Esophagus muscularis mucosa (tissue), 4 donors: ENCODE data around the gene PSMA1. TPM values are rescaled to one million over a fixed set of nuclear protein-coding genes. Genes with fewer than 3 reads are reported as not detected.

Source experiments
- DNase-seq: peaks from one replicate; pipeline ENCODE4 v3.0.0-alpha.2; 2017; ENCODE audit errors: extremely low spot score
- H3K27ac ChIP-seq, 4 donors: fragments of 200-600 bp; sonication (generic); replicated peaks in 1 of 4; 1 replicate in 3 of 4; 2 replicates in 1 of 4; pipeline ENCODE4 v1.5.1; 2016 to 2019; ENCODE audit warnings: mild to moderate bottlenecking in 1 of 4
- H3K27me3 ChIP-seq, 4 donors: fragments of 200-600 bp; sonication (generic); one replicate each; pipeline versions ENCODE4 v1.5.1 to v1.6.0; 2016 to 2019
- H3K36me3 ChIP-seq, 4 donors: fragments of 200-600 bp; sonication (generic); one replicate each; pipeline ENCODE4 v1.5.1; 2016 to 2019
- H3K4me1 ChIP-seq, 4 donors: fragments of 200-600 bp; sonication (generic); one replicate each; pipeline ENCODE4 v1.5.1; 2016 to 2019
- H3K4me3 ChIP-seq, 4 donors: fragments of 200-600 bp; sonication (generic); 1 replicate in 2 of 4; 2 replicates in 2 of 4; pipeline ENCODE4 v1.5.1; 2016 to 2019; ENCODE audit warnings: mild to moderate bottlenecking in 4 of 4, moderate library complexity in 1 of 4
- H3K9me3 ChIP-seq, 4 donors: fragments of 200-600 bp; sonication (generic); 1 replicate in 3 of 4; 2 replicates in 1 of 4; pipeline ENCODE4 v1.5.1; 2016 to 2019
- EP300 ChIP-seq: sonication (generic); formaldehyde crosslinking; IDR thresholded peaks from one replicate; pipeline ENCODE4 v1.6.1; 2017; ENCODE audit warnings: antibody characterized with exemption
- POLR2A ChIP-seq: fragments of 450-650 bp; IDR thresholded peaks from one replicate; pipeline ENCODE4 v1.6.1; 2017; ENCODE audit warnings: antibody characterized with exemption, moderate library complexity, mild to moderate bottlenecking, low read depth
- POLR2AphosphoS5 ChIP-seq, 2 donors: sonication (generic); formaldehyde crosslinking; IDR thresholded peaks; one replicate each; pipeline ENCODE4 v1.6.1; 2017; ENCODE audit warnings: antibody characterized with exemption in 2 of 2
- WGBS: methylation state at CpG from one replicate; pipeline ENCODE4 v1.1.5; 2018; 5-methylcytosine and 5-hydroxymethylcytosine counted together
- intact Hi-C: fragments of 100-400 bp; cut with DNase I; formaldehyde crosslinking; loops from one replicate; pipeline ENCODE4 v1.15.1; 2023
- total RNA-seq, 4 donors: library from RNA; depleted of rRNA; stranded (reverse); fragments of >200 nt; gene quantifications; one replicate each; pipeline versions ENCODE4 v1.1.0 to v1.2.1, GENCODE V29; 2016
- TF ChIP-seq, protein P1 (sequence below), 3 experiments: fragments of 200-600 bp in 2 of 3; fragments of 450-650 bp in 1 of 3; sonication (generic) in 2 of 3; IDR thresholded peaks; one replicate each; pipeline ENCODE4 v1.5.1; 2017 to 2019; ENCODE audit warnings: antibody characterized with exemption in 3 of 3, mild to moderate bottlenecking in 2 of 3, moderate library complexity in 1 of 3

The PSMA1 gene
- total RNA-seq, 4 donors from 2014 or later, result 96.0 to 118 (median 110) TPM

DNA sequence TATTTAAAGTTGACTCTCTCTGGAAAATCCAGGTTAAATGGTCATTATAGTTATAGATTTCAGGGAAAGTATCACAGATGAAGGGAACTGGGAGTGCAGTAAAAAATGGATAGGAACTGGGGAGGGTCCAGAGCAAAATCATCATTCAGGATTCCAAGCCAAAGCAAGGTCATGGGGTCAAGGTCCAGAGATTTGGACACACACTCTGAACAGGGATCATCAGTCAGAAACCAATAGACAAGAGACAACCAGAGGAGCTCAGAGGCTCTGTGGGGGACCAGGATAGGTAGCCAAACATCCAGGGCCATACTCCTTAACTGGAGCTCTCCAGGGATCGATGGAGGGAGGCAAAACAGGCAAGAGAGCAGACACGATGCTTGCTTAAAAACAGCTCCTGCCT lies 27.3 kb upstream of the PSMA1 start:
- Histone ChIP-seq H3K4me1 (peaks cover 0 to 14% (median 2%) of the 10 kb centered on the region in 4 donors), H3K9me3 (no peaks in the 10 kb centered on the region), H3K36me3 (no peaks in the 10 kb centered on the region), H3K27ac (no peak overlapping the region), H3K27me3 (no peaks in the 10 kb centered on the region), H3K4me3 (no peak overlapping the region)
- intact Hi-C loops, result no loop called here
- TF ChIP-seq, protein P1, sequence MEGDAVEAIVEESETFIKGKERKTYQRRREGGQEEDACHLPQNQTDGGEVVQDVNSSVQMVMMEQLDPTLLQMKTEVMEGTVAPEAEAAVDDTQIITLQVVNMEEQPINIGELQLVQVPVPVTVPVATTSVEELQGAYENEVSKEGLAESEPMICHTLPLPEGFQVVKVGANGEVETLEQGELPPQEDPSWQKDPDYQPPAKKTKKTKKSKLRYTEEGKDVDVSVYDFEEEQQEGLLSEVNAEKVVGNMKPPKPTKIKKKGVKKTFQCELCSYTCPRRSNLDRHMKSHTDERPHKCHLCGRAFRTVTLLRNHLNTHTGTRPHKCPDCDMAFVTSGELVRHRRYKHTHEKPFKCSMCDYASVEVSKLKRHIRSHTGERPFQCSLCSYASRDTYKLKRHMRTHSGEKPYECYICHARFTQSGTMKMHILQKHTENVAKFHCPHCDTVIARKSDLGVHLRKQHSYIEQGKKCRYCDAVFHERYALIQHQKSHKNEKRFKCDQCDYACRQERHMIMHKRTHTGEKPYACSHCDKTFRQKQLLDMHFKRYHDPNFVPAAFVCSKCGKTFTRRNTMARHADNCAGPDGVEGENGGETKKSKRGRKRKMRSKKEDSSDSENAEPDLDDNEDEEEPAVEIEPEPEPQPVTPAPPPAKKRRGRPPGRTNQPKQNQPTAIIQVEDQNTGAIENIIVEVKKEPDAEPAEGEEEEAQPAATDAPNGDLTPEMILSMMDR (IDR thresholded peaks at IDR 0.05), result no peak
- no peak for DNase-seq
- WGBS, result 81% methylated on average over 2 of the region's 2 CpGs

DNA sequence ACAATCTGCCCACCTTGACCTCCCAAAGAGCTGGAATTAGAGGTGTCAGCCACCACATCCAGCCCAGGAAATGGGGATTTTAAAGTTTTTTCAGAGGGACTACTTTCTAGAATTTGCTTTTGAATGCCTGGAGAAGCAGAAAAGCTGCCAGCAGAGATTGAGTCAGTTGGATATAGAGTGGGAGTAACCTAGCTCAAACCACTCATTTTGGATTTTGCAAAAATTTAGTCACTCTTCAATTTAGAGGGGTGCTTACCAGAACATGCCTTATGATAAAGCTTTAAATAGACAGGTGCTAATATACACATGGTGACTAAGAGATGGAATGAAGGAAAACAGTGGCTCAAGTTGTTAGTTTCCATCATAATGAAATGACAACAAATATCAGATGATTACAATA lies 26.5 kb upstream of the PSMA1 start:
- Histone ChIP-seq H3K27ac (no peak overlapping the region), H3K36me3 (no peaks in the 10 kb centered on the region), H3K9me3 (no peaks in the 10 kb centered on the region), H3K4me1 (peaks cover 2 to 11% (median 9%) of the 10 kb centered on the region in 4 donors), H3K4me3 (no peak overlapping the region), H3K27me3 (no peaks in the 10 kb centered on the region)
- no peak for DNase-seq
- intact Hi-C loops, result no loop called here
- TF ChIP-seq POLR2AphosphoS5 (IDR thresholded peaks at IDR 0.05) (no peak), EP300 (no peak), POLR2A (no peak)
- TF ChIP-seq, protein P1 (IDR thresholded peaks at IDR 0.05), result no peak

DNA sequence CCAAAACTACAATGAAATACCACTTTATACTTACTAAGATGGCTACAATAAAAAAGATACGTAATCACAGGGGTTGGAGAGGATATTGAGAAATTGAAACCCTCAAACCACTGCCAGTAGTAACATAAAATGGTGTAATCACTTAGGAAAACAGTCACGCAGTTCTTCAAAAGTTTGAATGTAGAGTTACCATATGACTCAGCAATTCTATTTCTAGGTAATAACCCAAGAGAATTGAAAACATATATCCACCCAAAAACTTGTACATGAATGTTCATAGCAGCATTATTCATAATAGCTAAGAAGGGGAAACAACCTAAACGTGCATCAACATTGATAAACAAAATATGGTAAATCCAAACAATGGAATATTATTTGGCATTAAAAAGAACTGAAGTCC lies 24.4 kb upstream of the PSMA1 start:
- no peaks in the 10 kb centered on the region for H3K27me3 ChIP-seq
- no peak overlapping the region for H3K27ac ChIP-seq
- no peaks in the 10 kb centered on the region for H3K36me3 ChIP-seq
- DNase-seq, result no peak
- H3K4me3 ChIP-seq, result no peak overlapping the region
- H3K9me3 ChIP-seq, result no peaks in the 10 kb centered on the region
- TF ChIP-seq EP300, result no peak
- no peak for TF ChIP-seq POLR2AphosphoS5 (IDR thresholded peaks at IDR 0.05)
- TF ChIP-seq, protein P1 (IDR thresholded peaks at IDR 0.05), result no peak
- TF ChIP-seq POLR2A, result no peak
- intact Hi-C loops, result no loop called here
- peaks cover 17 to 31% (median 27%) of the 10 kb centered on the region in 4 donors for H3K4me1 ChIP-seq
- 65% methylated on average over 3 of the region's 3 CpGs for WGBS

DNA sequence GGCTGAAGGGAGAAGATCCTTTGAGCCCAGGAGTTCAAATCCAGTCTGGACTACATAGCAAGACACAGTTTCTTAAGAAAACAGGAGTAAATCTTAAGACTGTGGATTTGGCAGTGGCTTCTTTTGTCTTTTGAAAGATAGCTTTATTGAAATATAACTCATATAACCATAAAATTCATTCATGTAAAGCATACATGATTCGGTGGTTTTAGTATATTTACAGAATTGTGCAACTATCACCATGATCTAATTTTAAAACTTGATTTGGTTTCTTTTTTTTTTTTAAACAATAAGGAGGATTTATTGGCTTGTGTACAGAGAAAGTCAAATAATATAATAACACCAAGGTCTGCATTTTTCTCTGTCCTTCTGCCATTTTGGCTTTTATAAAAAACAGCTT lies 23.1 kb upstream of the PSMA1 start:
- Histone ChIP-seq H3K27ac (no peak overlapping the region), H3K4me3 (no peak overlapping the region), H3K4me1 (peaks cover 17 to 39% (median 38%) of the 10 kb centered on the region in 4 donors), H3K36me3 (no peaks in the 10 kb centered on the region), H3K27me3 (no peaks in the 10 kb centered on the region), H3K9me3 (no peaks in the 10 kb centered on the region)
- intact Hi-C loops, result no loop called here
- TF ChIP-seq, protein P1 (IDR thresholded peaks at IDR 0.05), result no peak
- TF ChIP-seq EP300 (no peak), POLR2AphosphoS5 (IDR thresholded peaks at IDR 0.05) (no peak), POLR2A (no peak)
- no peak for DNase-seq
- WGBS, result 68% methylated on average over 1 of the region's 1 CpG

DNA sequence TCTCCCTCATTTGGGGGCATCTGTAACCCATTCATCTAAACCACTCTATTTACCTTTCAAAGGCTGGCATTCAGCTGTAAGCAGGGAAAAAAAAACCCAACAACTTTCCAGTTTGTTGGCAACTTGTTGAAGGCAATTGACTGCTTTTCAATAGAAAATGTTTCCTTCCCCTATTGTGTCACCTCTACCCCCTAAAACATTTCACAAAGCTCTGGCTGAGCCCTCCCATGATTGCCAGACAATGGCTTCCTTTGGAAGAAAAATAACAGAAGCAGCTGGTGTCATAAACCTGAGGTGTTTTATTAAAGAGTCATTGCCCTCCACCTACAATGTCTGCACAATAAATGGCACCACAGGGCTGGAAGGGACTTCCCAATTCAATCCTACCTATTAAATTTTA lies 22.1 kb upstream of the PSMA1 start:
- DNase-seq, result no peak
- TF ChIP-seq, protein P1 (IDR thresholded peaks at IDR 0.05), result no peak
- TF ChIP-seq POLR2AphosphoS5 (IDR thresholded peaks at IDR 0.05), result no peak
- TF ChIP-seq EP300, result no peak
- TF ChIP-seq POLR2A, result no peak
- Histone ChIP-seq H3K9me3 (no peaks in the 10 kb centered on the region), H3K36me3 (no peaks in the 10 kb centered on the region), H3K4me1 (peaks cover 17 to 49% (median 47%) of the 10 kb centered on the region in 4 donors), H3K27ac (no peak overlapping the region), H3K27me3 (no peaks in the 10 kb centered on the region), H3K4me3 (no peak overlapping the region)
- intact Hi-C loops, result no loop called here
